Suppressor macrophage (primary cell): ENCODE data around the gene SPINK4.

Experiments used
- DNase-seq, 4 experiments: peaks; one replicate each; pipeline ENCODE4 v3.0.0-alpha.2; 2020 to 2022

SPINK4 gene

DNA sequence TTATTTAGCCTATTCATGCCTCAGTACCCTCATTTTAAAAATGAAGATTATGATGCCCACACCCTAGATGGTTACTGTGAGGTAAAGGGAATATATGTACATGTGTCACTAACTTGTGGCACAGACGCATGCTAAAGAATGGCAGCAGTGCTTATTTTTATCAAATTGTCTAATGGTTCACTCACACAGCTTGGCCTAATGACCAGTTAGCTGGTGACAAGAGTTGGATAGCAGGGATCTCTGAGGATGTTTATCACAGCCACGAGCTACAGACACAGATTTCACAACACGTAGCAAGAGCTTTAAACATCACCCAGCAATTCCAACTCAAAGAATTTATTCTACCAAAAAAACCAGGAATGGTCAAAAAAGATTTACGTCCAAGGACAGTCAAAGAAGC lies 17.3 kb downstream of the SPINK4 start:
- no peak for DNase-seq

DNA sequence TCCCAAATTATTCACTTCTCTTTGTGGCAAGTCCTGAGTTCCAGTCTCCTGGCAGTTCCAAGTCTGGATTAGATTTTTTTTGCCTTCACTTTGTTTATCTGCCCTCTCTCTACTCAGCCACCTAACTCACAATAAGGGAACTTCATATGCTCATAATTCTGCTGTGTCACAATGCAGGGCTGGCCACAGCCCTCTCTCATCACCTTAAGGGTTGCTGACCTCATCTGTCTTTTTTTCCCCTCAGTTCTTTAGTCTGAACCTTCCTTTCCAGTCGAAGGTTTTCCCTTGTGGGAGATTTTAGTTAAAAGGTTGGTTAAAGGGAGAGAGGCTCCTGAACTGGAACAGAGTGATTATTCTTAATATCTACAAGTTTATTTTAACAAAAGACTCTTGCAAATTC lies 20.4 kb downstream of the SPINK4 start:
- DNase-seq = no peak

DNA sequence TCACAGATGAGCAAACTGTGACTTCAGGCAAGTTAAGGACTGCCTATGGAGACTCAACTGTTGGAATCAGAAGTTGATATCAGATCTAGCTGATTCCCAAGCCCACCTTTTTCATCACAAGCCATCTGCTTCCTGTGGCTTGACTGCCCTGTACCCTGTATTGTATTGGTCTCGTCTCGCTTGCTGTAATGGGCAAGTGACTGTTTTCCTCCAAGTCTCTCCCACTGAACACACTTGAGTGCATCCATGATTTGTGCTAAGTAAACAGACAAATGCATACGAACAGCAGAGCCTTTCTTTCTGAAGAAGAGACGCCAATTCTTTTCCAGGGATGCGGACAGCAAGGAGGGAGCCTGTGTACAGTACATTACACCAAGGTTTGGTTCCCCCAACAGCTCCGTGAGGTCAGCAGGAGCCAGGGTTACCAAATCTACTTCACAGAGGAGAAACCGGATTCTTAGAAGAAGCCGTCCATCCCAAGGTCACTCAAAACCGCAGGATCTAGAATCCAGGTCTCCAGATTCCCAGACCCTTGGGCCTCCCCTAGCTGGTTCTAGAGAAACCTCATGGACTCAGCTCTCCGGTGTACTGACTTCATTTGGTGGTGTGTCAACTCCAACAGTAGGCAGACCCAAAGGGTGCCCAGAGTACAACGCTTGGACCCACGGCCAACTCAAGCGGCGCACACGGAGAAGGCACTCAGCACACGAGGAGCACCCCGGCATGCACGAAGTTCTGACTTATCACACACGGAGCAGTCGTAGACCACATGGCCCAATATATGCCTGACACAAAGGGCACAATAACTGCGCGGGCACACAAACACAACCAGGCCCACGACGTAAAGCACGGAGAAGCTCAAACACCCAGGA lies 23.4 kb downstream of the SPINK4 start:
- peak; percentile 26 to 39 (median 36) for DNase-seq

DNA sequence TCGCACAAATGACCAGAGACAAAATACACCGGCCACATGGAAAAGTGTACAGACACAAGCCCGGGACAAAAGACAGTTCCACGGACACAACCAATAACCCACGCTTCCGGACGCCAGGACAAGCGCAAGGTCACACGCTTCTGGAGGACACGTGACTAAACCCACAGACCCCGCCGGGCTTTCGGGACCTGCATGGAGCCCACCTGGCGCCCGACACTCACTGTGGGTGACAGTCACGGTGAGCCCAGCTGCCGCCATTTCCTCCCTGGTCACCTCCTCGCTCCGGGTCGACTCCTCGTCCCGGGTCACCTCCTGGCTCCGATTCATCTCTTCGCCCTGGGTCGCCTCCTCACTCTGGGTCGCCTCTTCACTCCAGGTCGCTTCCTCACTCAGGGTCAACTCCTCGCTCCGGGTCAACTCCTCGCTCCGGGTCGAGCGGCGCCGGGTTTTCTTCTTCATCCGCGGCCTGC lies 24.1 kb downstream of the SPINK4 start:
- peak; percentile 48 to 76 (median 66) for DNase-seq

DNA sequence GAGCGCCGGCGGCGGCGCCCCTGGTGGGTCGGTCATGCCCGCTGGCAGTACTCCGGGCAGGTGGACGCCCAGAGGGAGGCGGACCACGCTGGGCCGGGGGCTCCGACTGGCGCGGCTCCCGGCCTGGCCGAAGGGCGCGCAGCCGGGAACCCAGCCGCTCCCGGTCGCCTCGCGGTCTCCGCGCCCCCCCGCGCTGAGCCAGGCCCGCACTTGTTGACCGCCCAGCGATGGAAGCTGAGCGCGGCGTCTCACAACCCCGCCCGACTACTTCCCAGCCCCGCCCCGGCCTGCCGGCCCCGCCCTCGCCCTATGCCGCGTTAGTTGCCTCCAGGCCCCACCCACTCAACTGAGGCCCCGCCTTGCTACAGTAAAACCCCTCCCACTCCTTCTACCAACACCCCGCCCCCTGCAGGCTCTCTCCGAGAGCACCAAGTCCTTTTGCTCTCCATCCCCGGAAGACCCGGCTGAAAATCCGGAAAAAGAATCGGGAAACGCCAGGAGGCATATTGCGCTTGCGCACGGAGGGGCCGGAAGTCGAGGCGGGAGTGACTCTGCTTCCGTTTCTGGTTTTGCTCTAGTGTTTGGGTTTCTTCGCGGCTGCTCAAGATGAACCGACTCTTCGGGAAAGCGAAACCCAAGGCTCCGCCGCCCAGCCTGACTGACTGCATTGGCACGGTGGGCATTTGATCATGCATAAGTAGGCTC lies 24.7 kb downstream of the SPINK4 start, which contains the start of the genes BAG1 and CHMP5:
BAG1 (minus strand) TSS at position 236 of the 705 bp plus-strand sequence.
CHMP5 (plus strand) TSS at position 577 of the 705 bp plus-strand sequence; CDS start at position 607, 30 bp downstream.
- DNase-seq = peak; percentile 99 to 100 (median 100)

DNA sequence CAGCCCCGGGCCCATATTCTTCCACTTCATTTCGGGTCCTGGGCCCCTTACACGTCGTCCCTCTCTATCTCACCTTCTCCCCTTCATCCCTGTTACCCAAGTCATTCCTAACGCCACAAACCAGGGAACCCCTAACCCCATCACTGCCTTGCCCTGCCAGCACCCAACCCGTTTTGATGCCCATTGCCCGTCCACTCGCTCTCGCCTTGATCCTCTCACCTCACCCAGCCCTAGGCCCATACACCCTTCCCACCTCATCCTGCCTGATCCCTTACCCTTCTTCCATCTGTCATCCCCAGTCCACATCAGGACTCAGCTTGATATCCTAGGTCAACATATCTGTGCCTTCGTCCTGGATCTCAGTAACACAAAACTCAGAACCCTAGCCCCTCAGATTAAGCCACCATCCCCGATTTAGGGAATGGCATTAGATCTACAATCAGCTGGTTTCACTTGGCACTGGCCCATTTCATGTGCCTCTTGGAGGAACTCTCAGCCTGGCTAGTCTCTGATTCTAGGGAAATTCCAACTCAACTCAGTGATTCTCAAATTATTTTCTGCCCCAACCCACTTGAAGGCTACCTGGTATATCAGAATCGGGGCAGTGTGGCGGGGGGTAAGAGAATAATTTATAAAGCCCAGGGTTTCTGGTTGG lies 25.4 kb downstream of the SPINK4 start:
- DNase-seq = peak in 3 of 4 experiments; percentile 22 to 30 (median 26)

DNA sequence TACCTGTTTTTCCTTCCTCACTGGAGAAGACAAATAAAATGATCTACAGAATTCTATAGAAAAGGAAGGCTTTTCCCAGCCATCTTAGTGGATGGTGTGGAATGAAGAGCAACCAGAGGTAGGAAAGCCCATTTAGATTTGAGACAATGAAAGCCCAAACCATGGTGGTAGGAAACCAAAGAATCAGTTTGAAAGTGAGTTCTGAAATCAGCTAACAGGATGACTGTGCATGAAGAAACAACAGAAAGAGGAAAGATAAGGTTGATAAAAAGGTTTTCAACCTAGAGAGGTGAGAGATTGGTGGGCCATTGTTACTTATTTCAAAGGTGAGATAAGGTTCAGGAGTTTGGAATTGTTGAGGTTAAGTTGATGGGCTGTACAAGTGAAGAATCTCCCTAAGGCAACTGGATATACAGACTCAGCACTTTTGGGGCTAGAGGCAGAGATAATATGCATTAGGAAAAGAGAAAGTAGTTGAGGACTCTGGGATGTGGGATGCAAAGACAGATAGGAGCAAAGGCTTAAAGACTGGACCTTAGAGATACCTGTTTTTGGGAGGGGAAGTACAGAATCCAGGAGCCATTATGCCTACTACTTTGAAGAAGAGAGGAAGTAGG lies 27.3 kb downstream of the SPINK4 start:
- no peak for DNase-seq

DNA sequence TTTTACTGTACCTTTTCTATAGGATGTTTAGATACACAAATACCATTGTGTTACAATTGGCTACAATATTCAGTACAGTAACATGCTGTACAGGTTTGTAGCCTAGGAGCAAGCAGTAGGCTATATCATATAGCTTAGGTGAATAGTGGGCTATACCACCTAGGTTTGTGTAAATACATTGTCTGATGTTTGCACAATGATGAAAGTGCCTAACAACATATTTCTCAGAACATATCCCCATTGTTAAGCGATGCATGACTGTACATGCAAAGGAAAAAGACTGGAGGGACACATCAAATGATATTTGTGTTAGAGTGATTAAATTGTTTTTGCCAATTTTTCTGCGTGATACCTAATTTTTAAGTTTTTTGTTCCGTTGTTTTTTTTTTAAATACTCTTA lies 30.2 kb downstream of the SPINK4 start:
- no peak for DNase-seq

DNA sequence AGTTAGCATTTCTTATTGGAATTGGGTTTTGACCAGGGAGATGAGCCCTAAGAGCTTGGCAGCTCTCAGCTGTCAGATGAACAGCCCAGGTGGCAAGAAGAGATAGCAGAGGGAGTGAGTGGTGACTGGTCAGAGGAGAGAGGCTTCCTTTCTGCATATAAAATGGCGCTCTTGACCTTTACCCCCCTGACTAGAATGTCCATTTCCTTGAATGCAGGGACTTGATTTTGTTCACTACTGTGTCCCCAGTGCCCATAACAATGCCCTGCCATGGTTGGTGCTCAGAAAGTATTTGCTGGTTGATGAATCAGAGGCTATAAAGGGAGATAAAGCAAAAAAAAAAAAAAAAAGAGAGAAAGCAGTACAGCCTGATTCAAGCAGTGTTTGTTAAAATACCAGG lies 32.1 kb downstream of the SPINK4 start:
- DNase-seq = no peak

DNA sequence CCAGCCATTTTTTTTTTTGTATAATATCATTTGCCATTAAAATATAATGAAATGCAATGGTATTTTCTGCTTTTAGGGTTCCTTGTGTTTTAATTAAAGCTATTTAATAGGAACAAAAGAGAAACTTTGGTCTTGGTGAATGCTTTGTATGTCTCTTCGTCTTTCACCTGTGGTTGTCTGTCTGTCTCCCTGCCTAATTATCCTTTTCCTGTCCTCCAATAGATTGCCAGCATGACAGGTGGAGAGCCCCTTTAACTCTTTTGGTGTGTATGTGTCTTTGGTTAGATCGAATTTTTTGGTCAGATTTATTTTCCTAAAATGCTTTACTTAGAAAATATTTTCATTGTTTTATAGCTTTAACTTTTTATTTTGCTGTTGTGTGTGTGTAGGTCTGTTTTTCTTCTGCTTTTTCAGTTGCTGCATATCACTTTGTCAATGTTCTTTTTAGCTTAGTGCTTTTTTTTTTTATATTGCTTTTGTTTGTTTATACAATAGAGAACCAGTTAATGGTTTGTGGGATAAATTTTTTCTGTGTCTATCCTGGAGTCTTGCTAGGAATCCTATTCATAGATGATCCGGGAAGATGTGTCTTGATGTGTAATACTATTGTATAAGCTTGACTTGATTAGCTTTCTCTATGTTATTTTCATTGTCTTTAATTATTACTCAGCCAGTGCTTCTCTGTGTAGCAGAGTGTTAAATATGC lies 33.5 kb downstream of the SPINK4 start:
- no peak for DNase-seq

DNA sequence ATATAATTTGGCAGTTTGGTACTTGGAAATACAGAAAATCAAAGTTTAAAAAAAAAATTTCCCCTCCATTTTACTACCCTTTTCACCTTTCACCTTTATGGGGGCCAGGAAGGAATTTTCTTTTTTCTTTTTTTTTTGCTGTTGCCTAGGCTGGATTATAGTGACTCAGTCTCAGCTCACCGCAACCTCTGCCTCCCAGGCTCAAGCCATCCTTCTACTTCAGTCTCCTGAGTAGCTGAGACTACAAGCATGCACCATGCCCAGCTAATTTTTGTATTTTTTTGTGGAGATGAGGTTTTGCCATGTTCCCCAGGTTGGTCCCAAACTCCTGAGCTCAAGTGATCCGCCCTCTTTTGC lies 34.0 kb downstream of the SPINK4 start:
- no peak for DNase-seq

DNA sequence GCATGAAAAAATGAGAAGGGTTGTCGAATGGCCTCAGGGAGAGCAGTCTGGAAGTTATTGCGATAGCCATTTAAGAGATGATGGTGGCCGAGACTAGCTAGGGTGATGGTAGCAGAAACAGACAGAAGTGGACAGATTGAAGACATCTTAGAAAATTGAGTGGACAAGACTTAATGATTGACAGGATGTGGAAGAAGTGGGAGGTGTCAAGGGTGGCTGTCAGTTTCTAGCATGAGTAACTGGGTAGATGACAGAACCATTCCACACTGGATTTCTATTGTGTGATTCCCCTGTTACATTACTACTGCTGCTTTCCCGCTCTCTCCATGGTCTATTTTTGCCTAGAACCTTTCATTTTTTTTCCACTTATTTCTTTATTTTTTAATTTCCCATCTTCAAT lies 37.5 kb downstream of the SPINK4 start:
- DNase-seq = no peak

DNA sequence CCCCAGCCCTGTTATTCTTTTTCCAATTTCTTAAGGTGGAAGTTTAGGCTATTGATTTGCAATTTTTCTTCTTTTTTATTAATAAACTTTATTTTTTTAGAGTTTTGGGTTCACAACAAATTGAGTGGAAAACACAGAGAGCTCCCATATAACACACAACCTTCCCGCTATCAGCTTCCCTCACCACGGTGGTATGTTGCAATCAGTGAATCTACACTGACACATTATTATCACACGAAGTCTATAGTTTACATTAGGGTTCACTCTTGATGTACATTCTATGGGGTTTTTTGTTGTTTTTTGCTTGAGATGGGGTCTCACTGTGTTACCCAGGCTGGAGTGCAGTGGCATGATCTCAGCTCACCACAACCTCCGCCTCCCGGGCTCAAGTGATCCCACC lies 45.5 kb downstream of the SPINK4 start:
- no peak for DNase-seq

DNA sequence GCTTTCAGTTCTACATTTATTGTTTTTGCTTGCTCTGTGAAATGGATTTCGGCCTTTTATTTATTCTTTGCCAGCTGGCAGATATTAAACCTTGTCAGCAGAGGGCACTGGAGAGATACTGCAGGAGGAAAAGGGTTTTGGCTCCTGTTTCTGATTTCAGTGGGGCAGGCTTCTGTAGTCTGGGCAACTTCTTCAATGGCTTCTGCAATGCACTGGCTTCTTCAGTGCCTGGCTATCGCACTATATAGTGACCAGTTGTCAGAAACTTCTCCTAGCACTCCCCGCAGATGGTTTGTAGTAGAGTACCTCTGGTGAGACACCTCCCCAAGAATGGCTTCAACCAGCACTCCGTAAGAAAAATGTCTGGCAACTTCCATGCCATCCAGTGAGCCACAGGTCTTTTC lies 47.1 kb downstream of the SPINK4 start:
- DNase-seq = peak; percentile 72 to 89 (median 80)

DNA sequence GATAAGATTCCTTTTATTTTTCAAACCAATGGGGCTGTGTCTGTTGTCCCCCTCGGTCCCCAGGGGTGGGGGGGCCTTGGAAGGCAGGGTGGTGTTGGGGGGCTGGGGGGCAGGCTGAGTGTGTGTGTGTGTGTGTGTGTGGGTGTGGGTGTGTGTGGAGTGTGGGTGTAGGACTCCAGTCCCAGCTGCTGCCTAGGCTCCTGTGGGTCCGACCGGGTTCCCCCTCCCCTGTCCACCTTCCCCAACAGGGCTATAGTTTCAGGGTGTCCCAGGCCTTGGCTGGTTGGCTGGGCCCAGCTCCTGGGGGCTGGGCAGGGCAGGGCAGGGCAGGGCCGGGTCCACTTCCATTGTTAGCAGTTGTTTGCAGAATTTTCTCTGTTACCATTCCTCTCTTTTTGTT lies 48.3 kb downstream of the SPINK4 start:
- DNase-seq = no peak

DNA sequence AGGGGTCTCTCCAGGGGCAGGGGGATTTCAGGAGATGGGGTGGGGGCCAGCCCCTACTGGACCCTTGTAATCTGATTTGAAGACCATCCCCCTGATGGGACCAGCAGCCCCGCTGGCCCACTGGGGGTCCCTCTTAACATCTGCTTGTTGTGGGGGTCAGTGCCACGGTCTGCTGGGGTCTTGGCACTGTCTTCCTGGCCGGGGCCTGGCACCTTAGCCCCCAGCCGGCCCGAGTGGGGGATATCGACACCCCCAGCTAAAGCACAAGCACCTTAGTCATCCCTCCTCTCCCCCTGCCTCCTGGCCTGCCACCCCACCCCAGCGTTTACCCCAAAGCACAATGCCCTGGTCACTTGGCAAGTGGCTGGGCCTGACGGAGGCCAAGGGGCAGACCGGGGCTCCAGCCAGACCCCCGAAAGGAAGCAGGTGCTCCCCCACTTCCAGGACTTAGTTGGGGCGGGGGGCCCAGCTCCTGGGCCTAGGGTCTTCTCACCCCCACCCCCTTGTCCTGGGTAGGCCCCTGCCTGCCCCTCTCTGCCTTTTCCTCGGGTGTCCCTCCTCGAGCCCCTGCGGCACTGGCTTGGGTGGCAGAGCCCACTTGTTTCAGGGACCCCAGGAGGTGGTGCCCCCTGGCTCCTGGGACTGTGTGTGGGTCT lies 49.0 kb downstream of the SPINK4 start:
- no peak for DNase-seq

DNA sequence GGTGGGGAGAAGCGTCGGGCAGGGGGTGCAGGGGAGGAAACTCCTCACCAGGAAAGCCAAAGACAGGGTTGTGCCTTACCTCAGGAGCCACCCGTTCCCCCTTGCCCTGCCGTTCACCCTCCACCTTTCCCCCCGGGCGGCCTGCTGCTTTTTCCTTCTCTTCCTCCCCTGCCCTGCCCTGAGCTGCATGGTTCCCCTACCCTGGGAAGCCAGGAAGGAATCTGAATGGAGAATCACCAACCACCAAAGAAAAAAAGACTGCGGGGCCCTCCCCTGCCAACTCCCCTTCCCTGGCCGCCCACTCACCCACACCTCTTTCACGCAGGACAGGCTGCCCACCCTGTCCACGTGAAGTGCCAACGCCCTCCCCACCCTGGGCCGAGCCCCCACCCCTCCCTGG lies 49.5 kb downstream of the SPINK4 start:
- DNase-seq = peak; percentile 17 to 64 (median 48)

DNA sequence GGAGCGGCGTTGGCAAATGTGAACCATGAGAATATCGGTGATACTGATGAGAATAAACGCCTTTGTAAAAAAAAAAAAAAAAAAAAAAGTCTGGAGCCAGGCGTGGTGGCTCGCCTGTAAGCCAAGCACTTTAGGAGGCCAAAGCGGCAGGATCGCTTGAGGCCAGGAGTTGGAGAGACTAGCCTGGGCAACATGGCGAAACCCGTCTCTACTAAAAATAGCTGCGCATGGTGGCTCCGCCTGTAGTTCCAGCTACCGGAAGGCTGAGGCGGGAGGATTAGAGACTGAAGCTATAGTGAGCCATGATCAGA lies 49.9 kb downstream of the SPINK4 start:
- no peak for DNase-seq

DNA sequence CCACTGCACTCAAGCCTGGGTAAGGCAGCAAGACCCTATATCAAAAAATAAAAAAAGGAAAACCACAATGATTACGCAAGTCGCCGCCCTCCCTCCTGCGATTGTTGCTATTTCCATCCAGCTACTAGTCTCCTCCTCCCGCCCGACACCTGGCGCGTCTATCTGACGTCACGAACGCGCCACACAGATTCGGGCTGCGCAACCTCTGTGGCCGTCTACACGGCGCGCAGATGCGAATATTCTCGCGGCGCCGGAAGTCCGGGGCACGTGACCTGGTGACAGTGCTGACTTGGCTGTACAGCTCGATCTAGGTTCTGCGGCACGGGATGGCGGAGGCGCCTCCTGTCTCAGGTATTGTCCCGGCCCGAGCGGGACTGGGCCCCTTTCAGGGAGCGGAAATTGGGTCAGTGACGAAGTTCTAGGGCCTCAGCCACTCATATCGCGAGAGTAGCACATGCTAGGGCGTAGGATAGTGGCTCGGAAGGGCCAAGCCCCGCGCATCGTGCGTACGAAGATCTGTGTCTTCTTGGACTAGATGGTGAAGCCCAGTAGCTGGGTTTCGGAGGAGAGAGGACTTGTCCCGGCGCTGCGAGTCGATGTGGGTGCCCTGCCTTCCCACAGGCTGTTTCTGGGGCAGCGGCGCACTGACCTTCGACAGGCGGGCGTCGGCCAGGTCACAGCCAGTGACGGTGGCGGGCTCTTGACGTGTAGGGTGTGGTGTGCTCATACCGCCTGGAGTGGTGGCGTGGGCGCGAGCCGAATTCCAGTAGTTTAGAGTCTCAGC lies 50.5 kb downstream of the SPINK4 start, which contains the start of gene NFX1:
NFX1 (plus strand) TSS at position 270 of the 784 bp plus-strand sequence; CDS start at position 327, 57 bp downstream.
- peak; percentile 99 for DNase-seq

DNA sequence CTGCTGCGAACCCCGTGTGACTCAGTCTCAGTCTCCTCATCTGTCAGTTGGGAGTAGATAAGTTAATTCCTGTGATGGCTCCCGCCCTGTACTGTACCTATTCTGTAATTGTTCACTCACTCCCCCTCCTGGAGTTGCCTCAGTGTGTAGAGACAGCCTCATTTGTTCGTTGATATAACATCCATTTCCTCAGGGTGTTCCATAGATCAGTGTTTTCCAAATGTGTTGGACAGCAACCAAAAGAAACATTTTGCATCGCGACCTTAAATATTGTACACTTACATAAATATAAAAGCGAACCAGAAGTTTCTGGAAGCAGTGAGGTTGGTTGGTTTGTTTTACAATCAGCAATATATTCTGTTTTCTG lies 51.0 kb downstream of the SPINK4 start:
- no peak for DNase-seq

DNA sequence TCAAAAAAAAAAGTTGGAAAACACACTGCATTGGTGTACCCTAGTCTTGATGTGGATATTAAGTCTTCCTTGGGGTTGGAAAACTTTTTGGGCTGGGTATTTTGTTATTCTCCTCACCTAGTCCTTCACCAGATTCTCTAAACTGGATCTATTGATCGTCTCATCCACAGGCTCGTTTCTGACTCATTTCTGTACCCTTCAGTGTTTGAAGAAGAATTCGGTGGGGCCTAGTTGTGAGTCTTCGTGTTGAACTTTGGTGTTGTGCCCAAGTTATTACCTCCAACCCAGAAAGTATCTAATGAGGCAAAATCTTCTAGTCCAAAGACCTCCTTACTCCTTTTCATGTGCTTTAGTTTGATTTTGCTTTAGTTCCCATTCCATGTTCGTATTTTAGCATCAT lies 51.9 kb downstream of the SPINK4 start:
- no peak for DNase-seq
